ENCODE data around the gene IGFL2.
"Not testable (repeated sequence)": the region's sequence is repeated elsewhere in the genome, so short reads cannot be mapped to it uniquely, and the experiment has no call there.

GRCh38 chr19:46184775-46185710, 37.0 kb downstream of the IGFL2 start:
- TF ChIP-seq CTCF, POLR2A (IDR thresholded peaks at IDR 0.05): not testable (repeated sequence)

All from lower leg skin (tissue), 3 donors.